Astrocyte of the hippocampus (primary cell): ENCODE results near the gene CPNE8.

Experiments used
- DNase-seq: peaks from one replicate; pipeline ENCODE4 v3.0.0; 2011; ENCODE audit warnings: low read depth, low spot score

The CPNE8 gene

DNA sequence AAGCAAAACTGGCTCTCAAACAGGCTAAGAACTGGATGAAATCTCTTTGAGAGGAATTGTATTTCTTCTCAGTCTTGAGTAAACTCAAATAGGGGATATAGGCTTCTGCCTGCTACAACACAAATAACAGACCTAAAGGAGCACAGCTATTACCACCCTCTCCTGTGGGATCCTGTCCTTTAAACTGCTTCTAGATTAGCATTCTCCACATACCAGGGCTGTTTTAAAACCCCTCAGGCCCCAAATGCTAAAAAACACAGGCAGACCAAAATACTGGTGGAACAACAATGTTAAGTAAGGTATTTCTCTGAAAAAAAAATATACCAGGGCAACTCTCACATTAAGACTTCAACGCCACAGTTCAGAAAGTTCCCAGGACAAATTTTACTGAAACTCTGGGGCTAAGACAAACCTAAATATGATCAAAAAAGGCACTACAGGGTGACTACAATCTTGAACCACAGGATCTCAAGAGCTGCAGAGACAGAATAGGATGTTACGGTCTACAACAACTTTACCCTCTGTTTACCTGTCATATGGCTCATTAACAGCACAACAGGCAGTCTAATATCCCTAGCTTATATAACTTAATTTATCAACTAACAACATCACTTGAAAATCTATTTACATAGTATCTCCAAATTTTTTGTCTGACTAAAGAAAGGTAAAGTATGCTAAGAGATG lies 7.2 kb downstream of the CPNE8 start:
- peak; percentile 14 for DNase-seq

DNA sequence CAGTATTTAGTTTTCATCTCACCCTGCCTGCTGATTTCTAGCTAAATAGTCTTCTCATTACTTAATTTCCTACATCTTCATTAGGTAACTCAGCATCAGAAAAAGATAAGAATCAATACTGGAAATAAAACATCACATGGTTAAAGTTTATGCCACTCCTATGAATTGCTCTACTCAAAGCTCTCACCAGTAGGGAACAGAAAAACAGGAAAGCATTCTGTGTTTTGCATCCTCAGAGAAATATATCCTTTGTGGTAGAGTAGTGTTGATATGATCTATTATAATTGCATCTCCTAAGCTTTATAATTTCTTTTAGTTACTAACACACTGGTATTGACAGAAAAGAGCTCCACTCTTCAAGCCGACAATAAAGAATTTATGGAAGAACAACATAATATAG lies 9.9 kb downstream of the CPNE8 start:
- no peak for DNase-seq

DNA sequence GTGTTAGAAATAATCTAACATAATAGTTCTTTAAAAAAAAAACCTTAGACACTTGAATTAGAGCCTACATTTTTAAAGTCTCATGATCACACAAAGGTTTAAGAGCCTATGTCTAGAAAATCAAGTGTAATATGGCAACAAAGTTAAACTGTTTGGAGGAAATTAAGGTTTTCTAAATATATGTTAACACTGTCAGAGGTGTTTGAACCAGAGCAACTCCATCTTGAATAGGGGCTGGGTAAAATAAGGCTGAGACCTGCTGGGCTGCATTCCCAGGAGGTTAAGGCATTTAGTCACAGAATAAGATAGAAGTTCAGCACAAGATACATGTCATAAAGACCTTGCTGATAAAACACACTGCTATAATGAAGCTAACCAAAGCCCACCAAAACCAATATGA lies 12.4 kb downstream of the CPNE8 start:
- no peak for DNase-seq

DNA sequence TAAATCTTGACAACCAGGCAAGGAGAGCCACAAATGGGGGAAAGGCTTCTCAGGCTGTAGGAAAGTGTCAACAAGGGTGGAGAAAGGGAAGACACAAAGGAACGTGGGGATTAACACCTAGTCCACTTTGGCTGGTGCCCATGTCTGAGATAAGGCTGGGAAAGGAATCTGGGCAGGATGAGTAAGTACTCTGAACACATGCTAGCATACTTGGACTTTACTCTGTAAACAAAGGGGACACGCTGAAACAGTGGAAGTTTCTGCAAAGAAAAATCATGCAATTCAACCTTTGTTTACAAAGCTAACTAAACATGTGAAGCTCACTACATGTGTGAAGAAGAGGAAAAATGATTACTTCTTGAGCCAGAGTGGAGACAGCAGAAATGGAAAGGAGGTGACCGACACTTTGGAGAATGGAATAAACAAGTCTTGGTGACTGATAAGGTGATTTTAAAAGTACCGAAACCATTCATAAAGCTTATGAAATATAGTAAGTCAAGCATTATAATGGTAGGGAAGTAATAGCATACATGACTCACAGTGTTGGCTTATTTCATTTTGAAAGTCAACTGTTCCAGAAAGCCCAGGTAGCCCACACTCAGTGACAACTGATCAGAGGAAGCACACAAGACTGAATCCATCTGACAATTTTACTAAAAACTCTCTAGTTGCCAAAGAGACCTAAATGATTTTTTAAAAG lies 13.2 kb downstream of the CPNE8 start:
- DNase-seq, result peak; percentile 28

DNA sequence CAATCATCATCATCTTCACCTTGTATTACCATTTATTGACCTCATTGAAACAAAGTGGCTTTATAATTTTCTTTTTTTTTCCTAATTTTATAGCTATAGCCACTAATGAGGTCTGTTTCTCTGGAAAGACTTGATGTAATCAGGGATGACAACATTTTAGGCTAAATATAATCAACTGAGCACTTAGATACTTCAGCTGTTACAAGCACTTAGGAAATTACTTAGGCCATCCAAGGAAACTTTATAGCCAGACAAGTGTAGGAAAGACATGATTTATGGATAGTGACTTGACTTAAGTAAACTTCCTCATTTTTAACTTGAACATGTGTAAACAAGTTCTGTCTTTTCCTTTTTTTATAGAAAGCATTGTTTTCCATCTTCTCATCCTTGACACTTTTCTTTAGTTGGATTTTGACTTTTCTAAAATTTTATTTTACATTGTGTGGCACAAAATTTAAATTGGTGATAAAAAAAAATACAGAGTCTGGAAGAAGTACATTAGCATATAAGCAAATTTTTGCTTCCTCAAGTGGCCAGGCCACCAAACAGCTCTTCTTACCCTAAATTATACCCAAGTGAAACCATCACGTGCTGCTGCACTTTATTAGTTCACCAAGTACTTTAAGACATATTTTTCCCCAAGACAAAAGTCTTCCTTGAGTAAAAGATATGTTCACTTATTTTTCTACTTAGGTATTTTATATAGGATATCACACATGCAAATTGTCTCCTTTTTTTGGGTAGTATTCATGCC lies 15.1 kb downstream of the CPNE8 start:
- no peak for DNase-seq

DNA sequence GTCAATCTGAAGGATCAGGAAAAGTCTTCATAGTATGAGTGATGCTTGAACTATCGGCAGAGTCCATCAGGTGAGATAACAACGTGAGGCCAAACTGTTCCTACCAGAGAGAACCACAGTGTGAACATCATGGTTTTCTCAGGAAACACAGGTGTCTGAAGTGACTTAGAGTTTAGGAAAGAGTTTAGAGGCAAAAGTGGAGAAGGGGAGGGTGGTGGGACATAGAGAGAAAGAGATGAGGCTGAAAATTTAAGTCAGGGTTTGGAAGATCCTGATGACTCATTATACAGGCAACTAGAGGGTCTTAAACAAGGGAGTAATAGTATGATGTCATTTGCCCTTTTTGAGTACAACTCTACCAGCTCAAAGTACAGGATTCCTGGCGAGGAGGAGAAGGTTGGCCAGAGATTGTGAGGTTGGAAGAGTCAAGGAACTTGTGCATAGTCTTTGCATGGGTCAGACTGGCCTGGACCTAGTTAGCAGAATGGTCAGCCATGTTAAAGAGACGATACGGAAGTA lies 16.0 kb downstream of the CPNE8 start:
- no peak for DNase-seq

DNA sequence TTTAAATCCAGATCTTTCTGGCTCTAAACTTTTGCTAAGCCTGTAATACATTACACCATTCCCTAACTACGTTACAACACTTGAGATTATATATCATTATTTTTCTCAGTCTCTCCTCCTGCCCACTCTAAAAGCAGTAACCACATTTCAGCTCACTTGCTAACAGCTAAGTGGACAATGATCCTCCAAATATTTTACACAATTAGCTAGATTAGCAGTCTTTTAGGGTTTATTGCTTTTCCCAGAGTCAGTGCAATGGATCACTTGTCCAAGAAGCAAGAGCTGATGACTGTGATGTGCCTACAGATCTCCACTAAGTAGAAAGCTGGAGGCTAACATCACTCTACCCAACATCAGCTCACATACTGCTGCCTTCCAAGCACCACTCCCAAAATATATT lies 17.6 kb downstream of the CPNE8 start:
- DNase-seq, result no peak

DNA sequence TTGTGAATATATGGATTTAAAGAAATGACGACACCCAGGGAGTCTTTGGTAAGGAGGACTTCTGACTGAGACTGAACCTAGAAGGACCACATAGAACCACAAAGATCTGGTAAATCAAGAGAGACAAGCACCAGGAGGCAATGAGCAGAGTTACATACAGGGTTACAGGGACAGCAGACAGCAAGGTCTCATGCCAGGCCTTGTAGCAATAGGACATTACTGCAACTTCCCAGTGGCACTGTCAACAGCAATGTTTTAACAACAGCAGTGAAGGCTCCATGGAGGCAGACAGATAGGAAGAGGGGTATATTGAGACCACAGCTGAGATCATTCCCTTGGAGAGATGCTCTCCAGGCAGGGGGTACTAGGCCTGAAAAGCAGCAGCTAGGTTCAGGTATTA lies 18.5 kb downstream of the CPNE8 start:
- no peak for DNase-seq

DNA sequence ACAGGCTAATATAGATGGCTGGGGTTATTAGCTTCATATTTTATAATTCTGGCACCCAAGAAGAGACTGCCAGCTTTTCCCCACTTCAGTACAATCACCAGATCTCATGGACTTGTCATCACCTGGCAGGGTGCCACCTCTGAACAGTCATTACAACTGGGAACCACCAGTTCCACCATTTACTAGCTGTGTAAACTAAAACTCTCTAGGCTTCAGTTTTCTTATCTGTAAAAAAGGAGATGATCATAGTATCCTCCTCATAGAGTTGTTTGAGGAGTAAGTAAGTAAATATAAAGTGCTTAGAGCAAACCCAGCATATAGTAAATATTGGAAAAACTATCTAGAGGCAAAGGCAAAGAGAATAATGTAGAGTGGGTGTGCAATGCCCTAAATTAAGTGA lies 19.3 kb downstream of the CPNE8 start:
- peak; percentile 22 for DNase-seq

DNA sequence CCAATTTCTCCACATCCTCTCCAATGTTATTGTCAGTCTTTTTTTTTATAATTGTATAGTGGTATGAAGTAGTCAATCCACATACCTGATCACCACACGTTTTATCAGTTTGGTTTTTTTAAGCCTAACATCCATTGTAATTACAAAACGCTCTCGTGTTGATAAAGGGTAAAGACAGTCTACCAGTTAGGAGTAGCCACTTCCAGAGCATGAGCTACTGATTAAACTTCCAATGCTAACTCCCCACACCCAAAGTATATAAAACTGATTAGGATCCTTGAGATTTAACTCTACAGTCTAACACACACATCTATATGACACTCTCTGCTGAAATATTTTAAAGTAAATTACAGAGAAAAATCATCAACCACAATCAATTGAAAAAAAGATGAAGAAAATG lies 20.7 kb downstream of the CPNE8 start:
- no peak for DNase-seq

DNA sequence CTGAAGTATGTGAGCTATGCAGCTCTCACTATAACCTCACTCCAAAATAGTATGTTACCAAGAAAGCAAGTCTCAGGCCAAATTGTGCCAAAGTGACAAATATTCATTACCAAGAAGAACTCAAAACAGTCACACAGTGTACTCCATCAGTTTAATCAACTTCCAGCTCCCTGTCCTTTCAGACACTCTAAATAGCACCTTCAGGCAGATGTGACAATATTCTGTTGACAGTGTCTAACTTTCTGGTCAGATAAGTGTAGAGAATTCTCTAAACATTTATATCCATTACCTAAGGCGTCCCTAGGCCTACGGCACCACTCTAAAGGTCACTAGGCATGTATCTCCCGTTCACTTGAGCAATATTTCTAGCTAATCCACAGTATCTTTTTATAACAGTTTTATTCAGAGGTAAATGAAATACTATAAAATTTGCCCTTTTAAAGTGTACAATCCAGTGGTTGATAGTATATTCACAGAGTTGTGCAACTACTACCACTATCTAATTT lies 21.7 kb downstream of the CPNE8 start:
- DNase-seq, result no peak

DNA sequence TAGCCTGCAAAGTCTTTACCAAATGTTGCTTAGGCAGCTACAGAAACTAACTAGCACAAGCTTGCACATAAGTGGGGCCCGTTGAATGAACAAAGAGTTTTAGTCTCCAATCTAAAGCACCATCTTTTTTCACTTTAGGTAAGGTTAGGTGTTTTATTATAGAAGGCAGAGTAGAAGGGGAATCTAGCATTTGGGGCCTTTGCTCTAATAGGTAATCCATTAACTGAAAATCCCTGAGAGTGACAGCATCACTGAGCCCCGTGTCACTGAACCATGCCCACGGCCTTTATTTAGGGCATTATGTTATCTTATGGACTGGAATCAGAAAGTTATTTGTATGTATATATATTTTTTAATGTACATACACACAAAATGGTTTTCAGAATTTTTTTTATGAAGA lies 25.1 kb downstream of the CPNE8 start:
- DNase-seq, result no peak

DNA sequence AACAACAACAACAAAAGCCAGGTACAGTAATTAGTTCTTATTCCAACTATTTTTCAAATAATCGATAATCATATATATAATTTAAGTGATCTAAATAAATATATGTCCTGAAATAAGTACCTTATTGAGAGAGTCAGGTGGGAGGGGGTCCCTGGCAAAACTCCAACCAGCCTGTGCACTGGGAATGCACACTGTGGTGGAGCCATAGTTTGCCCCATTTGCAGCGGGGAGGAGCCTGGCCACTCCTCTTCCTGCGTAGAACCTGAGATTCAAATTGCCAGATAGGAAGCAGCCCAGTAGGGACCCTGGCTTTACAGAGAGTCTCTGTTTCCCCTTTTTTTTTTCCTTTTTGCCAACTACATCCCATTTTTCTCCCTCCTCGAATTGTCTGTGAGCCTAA lies 26.4 kb downstream of the CPNE8 start:
- no peak for DNase-seq

DNA sequence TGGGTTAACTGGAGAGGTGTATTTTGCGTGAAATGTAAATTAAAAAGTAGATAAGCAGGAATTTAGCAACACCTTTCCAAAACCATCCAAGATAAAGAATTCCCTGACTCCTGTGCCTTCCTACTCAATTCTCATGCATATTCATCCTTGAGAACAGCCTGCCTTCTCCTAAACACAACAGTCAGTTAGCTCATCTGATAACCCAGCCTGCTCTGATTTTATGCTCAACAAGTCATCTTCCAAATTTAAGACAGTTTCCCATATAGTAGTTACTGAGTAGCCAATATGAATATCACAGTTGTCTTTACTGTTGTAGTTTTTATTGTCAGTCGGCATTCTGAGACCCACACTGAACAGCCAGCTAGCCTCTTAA lies 27.1 kb downstream of the CPNE8 start:
- peak; percentile 5 for DNase-seq

DNA sequence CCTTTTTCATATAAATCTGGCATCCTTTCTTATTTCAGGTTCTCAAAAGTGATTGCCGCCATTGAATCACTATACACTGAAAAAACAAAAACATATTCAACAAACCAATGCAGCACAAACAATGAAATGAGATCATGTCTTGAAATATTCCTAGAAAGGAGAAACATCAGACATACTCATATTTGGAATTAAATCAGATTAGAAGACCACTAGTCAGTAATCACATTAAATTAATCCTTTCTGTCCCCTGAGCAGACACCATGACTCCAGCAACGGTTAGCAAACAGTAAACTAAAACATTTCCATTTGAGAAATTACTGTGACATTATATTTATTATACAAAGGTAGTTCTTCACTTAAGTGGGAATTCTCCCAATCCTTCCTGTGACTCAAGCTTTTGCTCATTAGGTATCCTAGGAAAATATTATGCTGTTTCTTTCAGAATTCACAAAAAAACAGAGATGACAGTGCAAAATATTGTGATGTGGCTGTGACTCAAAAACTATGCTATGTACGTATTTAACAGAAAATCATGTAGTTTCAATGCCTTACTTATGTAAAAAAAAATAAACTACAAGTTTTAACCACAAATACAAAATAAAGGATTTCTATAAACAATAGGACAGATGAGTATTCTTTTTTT lies 29.7 kb downstream of the CPNE8 start:
- DNase-seq, result no peak

DNA sequence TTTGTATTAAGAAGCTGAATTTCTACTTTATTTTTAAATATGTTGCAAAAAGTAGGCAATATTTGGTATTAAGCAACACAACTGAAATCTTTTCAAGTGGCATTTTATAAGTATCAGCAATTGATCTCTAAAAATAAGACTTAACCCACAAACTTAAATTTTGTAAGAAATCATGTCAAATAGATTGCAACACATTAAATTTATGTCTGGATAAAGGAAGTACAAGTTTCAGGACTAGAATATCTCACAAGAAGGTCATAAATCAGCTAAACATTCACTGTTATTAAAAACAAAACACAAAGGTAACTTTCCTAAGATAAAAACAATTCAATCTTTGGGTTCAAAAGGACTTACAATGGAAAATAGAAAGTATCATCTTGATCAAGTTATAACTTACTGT lies 32.8 kb downstream of the CPNE8 start:
- no peak for DNase-seq

DNA sequence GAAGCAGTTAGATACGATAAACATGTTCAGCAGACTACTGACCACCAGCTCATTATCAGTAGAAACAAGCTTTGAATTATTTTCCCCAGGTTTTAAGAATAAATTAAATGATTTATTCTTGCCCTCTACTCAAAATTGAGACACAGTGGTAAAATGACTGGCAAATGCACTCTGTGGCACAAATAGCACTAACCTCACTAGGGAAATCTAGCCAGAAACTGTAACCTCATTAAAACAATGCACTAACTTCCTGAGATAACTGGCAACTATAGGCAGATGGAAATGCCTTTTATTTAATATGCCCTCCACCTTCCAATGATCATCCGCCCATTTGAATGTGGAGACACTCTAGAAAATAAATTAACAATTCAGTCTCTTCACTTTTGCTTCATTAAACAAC lies 33.2 kb downstream of the CPNE8 start:
- DNase-seq, result no peak

DNA sequence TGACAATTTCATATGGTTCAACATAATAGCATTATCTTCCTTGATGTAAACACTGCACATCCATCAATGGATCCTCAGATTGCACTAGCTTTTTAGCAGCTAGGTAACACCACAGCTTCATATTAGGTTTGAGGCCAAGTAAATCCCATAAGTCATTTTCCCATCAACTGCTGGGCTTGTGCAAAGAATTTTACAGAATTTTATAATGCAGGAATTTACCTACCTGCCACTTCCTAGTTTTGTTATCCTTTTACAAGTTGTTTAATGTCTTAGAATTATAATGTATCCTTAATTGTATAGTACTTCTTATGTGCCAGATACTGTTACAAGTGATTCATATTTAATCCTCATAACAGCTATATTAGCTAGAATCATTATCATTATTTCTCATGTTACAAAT lies 36.4 kb downstream of the CPNE8 start:
- no peak for DNase-seq

DNA sequence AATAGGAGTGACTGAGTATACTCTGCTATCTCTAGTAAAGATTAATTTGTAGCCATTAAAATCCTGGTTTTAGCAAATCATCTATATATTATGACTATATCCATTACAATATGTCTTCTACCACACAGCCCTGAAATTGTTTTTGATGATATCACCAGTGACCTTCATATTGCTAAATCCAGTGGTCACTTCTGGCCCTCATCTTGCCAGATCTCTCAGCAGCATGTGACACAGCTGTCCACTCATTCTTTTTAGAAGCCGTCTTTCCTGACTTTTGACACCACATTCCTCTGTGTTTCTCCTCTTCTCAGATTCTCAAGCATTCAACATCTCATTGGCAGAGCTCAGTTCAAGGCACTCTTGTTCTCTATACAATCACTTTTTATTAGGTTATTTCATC lies 54.9 kb downstream of the CPNE8 start:
- no peak for DNase-seq

DNA sequence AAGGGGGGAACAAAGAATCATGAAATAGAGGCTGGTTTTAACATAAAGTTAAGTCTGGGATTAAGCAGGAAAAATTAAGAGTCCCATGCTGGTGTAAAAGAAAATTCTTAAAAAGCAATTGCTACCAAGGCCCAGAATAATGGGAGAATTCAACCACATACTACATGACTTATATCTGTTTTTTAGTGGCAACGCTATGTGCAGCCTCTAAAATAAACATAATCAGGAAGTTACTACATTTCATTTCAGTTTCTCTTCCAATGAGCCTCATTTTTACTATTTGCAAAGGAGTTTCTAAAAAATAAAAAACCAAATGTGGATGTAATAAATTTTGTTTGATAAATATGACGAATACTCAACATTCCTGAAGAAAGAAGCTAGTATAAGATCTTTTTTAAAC lies 58.1 kb downstream of the CPNE8 start:
- DNase-seq, result no peak

DNA sequence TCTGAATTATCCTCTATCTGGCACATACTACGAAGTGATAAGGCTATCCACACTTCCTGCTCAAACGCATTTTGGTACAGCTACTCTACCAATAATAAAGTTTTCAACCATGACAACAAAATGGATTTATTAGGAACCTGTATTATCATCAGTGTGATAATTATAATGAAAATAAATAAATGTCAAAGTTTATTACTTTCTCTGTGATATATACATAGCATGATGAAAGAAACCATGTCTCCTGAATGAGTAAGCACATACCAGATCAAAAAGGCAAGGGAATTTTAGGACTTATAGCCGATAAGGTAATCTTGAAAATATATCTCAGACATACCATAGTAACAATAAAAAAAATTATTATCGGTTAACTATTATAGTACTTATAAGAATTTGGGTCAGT lies 61.1 kb downstream of the CPNE8 start:
- no peak for DNase-seq
